ENCODE measurements around the gene INCA1. TPM values are rescaled to one million over a fixed set of nuclear protein-coding genes. Genes with fewer than 3 reads are reported as not detected.

The INCA1 gene
- total and polyA plus RNA-seq, 2 donors (not counting 3 experiments of a cell fraction or from before 2014, with no cell fraction given): 0.71 to 1.0 TPM

GRCh38 chr17:4974115-4974670 is 23.1 kb downstream of the INCA1 start:
- intact Hi-C loops (cut with micrococcal nuclease): no loop called here
- no peaks in the 10 kb centered on the region for H3K9me1 ChIP-seq (replicated peaks; ENCODE audit: control insufficient read depth, extremely low read depth, insufficient read depth, low read length)
- POLR2A ChIA-PET: no interaction called here

More at GRCh38 chr17:4974115-4974670, 23.1 kb downstream of the INCA1 start:
- peaks cover 26 to 58% of the 10 kb centered on the region in 2 experiments for H3K36me3 ChIP-seq (ENCODE audit: control insufficient read depth in 2 of 2, extremely low read depth in 1 of 2, insufficient read depth in 2 of 2, low read length in 2 of 2)
- dilution Hi-C loops (cut with MboI; ENCODE audit: extremely low pct_ligation_motif_present, low sequenced_read_pairs): no loop called here
- H3K4me2 ChIP-seq (ENCODE audit: insufficient read depth, low read length): no peak overlapping the region
- FAIRE-seq: no peak
- H4K20me1 ChIP-seq (replicated peaks; ENCODE audit: control insufficient read depth, extremely low read depth, insufficient read depth, low read length): no peaks in the 10 kb centered on the region
- H2AFZ ChIP-seq (ENCODE audit: low read depth, low read length): no peak overlapping the region
- peaks cover 3% of the 10 kb centered on the region for H3K4me1 ChIP-seq (ENCODE audit: control insufficient read depth, extremely low read depth, insufficient read depth, low read length)
- no peaks in the 10 kb centered on the region for H3K79me2 ChIP-seq (ENCODE audit: control insufficient read depth, insufficient read depth, low read length)
- BruUV-seq (replicated peaks): no TSS peak
- CTCF ChIA-PET: interaction anchor here (0.6 to 1.1 kb wide), 2 partner anchors 14 to 89 kb away, joined by 3 read pairs; no protein-coding TSS in a partner anchor
- no peak for DNase-seq (ENCODE audit: low read depth, low spot score)
- no peak overlapping the region for H3K9ac ChIP-seq (replicated peaks; ENCODE audit: extremely low read depth, insufficient read depth, low read length)
- no peaks in the 10 kb centered on the region for H3K9me3 ChIP-seq (replicated peaks; ENCODE audit: control insufficient read depth, insufficient read depth, low read length)
- TF ChIP-seq MYC (IDR thresholded peaks at IDR 0.05; ENCODE audit: low read depth, low read length): no peak
- no peak for TF ChIP-seq POLR2A (IDR thresholded peaks at IDR 0.05; ENCODE audit: low read depth, low read length)
- no peak for TF ChIP-seq EZH2 (IDR thresholded peaks at IDR 0.05; ENCODE audit: borderline replicate concordance, low read depth, low read length, severe bottlenecking)
- no peak for TF ChIP-seq POLR2AphosphoS5 (IDR thresholded peaks at IDR 0.05; ENCODE audit: insufficient read depth, low read depth, low read length)
- no peak for TF ChIP-seq FOS (IDR thresholded peaks at IDR 0.05; ENCODE audit: borderline replicate concordance, insufficient read depth, low read length)
- no peak for TF ChIP-seq GATA2 (IDR thresholded peaks at IDR 0.05; ENCODE audit: insufficient read depth, insufficient read length, low read depth, low read length)
- TF ChIP-seq MAX (IDR thresholded peaks at IDR 0.05; ENCODE audit: insufficient read depth, insufficient read length): no peak
- TF ChIP-seq CTCF (IDR thresholded peaks at IDR 0.05; ENCODE audit: extremely low read depth in 1 of 2, insufficient read depth in 1 of 2, low read depth in 1 of 2, low read length in 2 of 2): no peak
- TF ChIP-seq JUN (IDR thresholded peaks at IDR 0.05; ENCODE audit: borderline replicate concordance, insufficient read depth, insufficient read length, low read depth): no peak
- no peaks in the 10 kb centered on the region for H3K27me3 ChIP-seq (ENCODE audit: control insufficient read depth in 2 of 2, insufficient read depth in 2 of 2, low read length in 2 of 2)
- no peak overlapping the region for H3K27ac ChIP-seq (ENCODE audit: insufficient read depth, low read depth, low read length)
- no peak overlapping the region for H3K4me3 ChIP-seq (replicated peaks in 1 of 3; ENCODE audit: insufficient read depth in 1 of 3, low read depth in 1 of 3, low read length in 3 of 3)
